HG02840 (cell line): Measurements from ENCODE around the gene ALOX5AP.
A peak's percentile ranks its signal among the peaks of the same experiment; 100 is the strongest.

Experiments
- ATAC-seq: cut with Tn5 transposase; IDR thresholded peaks from one replicate; pipeline ENCODE4 v1.9.1; 2021; ENCODE audit warnings: mild to moderate bottlenecking, moderate library complexity, moderate number of reproducible peaks; ENCODE audit not compliant: unreplicated experiment, low FRiP score

Gene ALOX5AP

GRCh38 chr13:30791354-30792001 is 56.1 kb downstream of the ALOX5AP start:
- no peak for ATAC-seq

DNA sequence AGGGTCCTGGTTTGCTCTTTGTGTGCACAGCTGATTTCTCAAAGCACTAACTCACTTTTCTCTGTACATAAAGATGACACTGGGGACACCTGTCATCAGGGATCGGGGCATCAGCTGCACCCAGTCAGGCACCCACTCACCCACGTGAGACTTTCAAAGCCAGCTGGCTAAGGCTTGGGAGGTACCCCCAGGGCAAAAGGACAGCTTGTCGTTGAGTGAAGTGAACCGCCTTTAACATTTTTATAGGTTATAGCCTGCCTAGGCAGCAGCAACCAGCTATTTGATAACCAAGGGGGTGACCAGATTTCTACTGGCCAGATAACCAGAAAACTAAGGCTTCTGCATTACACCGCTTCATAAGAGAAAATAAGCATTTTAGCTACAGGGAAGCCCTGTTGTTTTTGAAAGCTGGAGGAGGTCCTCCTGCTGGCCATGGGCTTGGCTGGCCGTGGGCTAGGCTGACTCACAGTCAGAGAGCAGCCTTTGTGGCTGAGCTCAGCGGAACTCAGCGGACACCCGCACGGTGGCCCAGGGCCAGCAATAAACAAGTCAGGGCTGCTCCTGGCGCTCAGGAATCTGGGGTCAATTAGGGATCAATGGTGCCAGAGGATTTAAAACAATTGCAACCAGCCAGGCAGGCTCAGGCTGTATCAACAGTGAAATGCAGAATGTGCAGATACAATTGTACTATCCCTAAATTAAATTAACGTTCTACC is 57.1 kb downstream of the ALOX5AP start:
- ATAC-seq, result no peak

- ATAC-seq, result no peak
Observed at GRCh38 chr13:30796132-30796572, 60.8 kb downstream of the ALOX5AP start.

GRCh38 chr13:30796631-30797601 is 61.6 kb downstream of the ALOX5AP start:
- ATAC-seq, result no peak

- ATAC-seq, result no peak
Observed at GRCh38 chr13:30797847-30798535, 62.6 kb downstream of the ALOX5AP start.

- ATAC-seq, result no peak
Observed at GRCh38 chr13:30798776-30799355, 63.5 kb downstream of the ALOX5AP start.

GRCh38 chr13:30799356-30799824 is 64.0 kb downstream of the ALOX5AP start:
- no peak for ATAC-seq

DNA sequence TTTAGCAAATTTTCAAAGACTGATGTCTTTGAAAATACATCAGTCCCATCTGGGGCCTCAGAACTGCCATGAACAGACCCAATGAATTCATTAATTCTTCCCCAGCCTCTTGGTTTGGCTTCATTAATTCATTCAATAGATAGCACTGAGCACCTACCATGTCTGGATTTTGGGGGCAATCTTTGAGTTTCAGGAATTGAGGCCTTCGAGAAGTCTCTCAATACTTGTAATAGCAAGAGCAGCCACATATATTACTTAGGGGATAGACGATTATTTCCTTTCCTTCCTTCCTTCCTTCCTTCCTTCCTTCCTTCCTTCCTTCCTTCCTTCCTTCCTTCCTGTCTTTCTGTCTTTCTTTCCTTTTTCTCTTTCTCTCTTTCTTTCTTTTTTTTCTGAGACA is 64.8 kb downstream of the ALOX5AP start:
- no peak for ATAC-seq

- peak; percentile 11 for ATAC-seq
Observed at GRCh38 chr13:30802501-30802900, 67.2 kb downstream of the ALOX5AP start.

GRCh38 chr13:30802953-30803478 is 67.7 kb downstream of the ALOX5AP start:
- ATAC-seq, result peak; percentile 70

DNA sequence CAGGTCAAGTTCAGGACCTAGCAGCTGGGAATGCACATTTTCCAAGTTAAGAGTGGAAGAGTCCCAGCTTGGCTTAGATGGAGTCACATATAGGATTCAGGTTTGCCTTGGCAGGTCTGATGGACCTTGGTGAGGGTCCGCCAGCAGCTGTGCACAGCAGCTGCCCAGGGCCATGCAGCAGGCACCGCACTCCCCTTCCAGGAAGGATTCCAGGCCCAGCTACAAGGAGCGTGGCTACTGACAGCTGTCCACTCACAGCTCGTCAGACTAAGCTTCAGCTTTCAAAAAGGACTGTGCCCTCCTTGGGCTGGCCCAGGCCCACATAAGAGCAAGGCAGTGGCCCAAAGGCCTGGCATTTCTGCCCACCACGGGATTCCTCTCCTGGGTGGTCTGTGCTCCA is 68.4 kb downstream of the ALOX5AP start:
- ATAC-seq, result no peak

DNA sequence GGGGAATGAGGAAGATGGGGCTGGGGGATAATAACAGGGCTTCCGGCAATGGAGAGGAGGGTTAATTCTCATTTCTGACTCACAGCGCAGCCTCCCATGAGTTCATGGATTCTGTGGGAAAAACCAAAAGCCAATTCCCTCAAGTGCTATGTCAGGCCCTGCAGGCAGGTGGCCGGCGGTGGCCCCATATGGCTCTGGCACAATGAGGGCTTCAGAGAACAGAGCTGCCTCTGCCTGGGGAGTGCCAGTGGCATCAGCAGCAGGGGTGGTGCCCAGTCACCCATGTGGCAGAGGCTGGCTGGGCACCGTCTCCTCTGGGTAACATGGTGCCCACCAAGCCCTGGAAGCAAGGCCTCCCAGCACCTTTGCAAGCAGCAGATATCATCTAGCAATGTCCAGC is 69.1 kb downstream of the ALOX5AP start:
- no peak for ATAC-seq

DNA sequence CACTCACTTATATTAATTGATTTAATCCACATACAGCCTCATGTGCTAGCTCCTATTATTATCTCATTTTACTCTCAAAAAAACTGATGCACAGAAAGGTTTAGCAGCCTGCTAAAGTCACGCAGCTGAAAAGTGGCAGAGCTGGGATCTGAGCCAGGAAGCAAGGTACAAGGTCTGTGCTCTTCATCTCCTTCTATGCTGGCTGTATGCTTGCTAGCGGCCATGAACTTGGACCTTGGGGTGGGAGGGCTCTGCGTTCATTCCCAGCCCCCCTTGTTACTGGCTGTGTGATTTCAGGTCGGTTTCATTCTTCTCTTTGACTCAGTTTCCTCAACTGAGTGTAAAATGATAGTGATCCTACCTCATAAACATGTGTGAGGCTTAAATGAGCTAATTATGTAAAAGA is 69.8 kb downstream of the ALOX5AP start:
- no peak for ATAC-seq

- ATAC-seq, result no peak
Observed at GRCh38 chr13:30805603-30806011, 70.3 kb downstream of the ALOX5AP start.

- no peak for ATAC-seq
Observed at GRCh38 chr13:30806784-30807183, 71.4 kb downstream of the ALOX5AP start.

- no peak for ATAC-seq
Observed at GRCh38 chr13:30807392-30807791, 72.0 kb downstream of the ALOX5AP start.

- ATAC-seq, result no peak
Observed at GRCh38 chr13:30808600-30808999, 73.3 kb downstream of the ALOX5AP start.

DNA sequence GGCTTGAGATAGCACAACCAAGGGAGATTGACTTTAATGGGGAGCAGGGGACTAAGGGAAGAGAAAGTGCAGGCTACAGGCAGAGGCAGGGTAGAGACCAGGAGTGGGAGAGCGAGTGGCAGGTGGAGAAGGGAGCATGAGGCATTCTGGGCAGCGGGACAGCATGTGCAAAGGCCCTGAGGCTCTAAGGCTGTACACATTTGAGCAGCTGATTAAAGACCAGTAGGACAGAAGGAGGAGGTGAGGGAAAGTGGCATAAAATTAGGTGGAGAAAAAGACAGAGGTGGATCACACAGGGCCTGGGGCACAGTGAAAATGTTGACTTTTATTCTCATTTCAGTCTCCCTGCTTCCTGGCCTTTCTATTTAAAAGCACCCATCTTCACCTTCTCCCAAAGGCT is 74.4 kb downstream of the ALOX5AP start:
- no peak for ATAC-seq

GRCh38 chr13:30810261-30810701 is 74.9 kb downstream of the ALOX5AP start:
- no peak for ATAC-seq

GRCh38 chr13:30810801-30811200 is 75.5 kb downstream of the ALOX5AP start:
- ATAC-seq, result no peak
